Activated CD4-positive, alpha-beta T cell treated with anti-CD3 and anti-CD28 coated beads, Interleukin-2, amount 10 ng/mL, durations not matched to agents 7 days and 5 days (primary cell): ENCODE results near the gene C20orf173. TPM values are rescaled to one million over a fixed set of nuclear protein-coding genes. Genes with fewer than 3 reads are reported as not detected.
"Not testable (repeated sequence)": the region's sequence is repeated elsewhere in the genome, so short reads cannot be mapped to it uniquely, and the experiment has no call there.

ENCODE experiments used
- CTCF ChIA-PET: fragments of 350-600 bp; sonication (Branson Sonifier 250); formaldehyde crosslinking; loops from one replicate; lab custom pipeline; 2021; ENCODE audit warnings: antibody characterized with exemption; lab: Charles Lee
- POLR2A ChIA-PET: fragments of 350-600 bp; sonication (Branson Sonifier 250); formaldehyde crosslinking; loops from one replicate; lab custom pipeline; 2021; ENCODE audit warnings: antibody characterized with exemption; lab: Charles Lee
- DNase-seq: peaks from one replicate; pipeline ENCODE4 v3.0.0-alpha.2; 2020
- H3K27ac Mint-ChIP-seq: one replicate; pipeline ENCODE4 v1.8.0; 2021; ENCODE audit warnings: mild to moderate bottlenecking, moderate library complexity, mixed read lengths
- H3K27me3 Mint-ChIP-seq: one replicate; pipeline ENCODE4 v1.8.0; 2021; ENCODE audit warnings: mixed read lengths
- H3K36me3 Mint-ChIP-seq: one replicate; pipeline ENCODE4 v1.8.0; 2021; ENCODE audit warnings: low read depth, mixed read lengths
- H3K4me1 Mint-ChIP-seq: one replicate; pipeline ENCODE4 v1.8.0; 2021; ENCODE audit warnings: mixed read lengths
- H3K4me3 Mint-ChIP-seq: one replicate; pipeline ENCODE4 v1.8.0; 2021; ENCODE audit warnings: mild to moderate bottlenecking, moderate library complexity, mixed read lengths
- H3K9me3 Mint-ChIP-seq: one replicate; pipeline ENCODE4 v1.8.0; 2021; ENCODE audit warnings: mixed read lengths
- total RNA-seq, 2 experiments: library from RNA; stranded (reverse); gene quantifications; one replicate each; pipeline ENCODE4 v1.2.3, GENCODE V29; 2021

The C20orf173 gene
- total RNA-seq, 2 experiments from 2014 or later: not detected

GRCh38 chr20:35542990-35543389 lies 13.5 kb upstream of the C20orf173 start:
- peak overlapping the region; percentile 85 for H3K4me3 Mint-ChIP-seq
- H3K36me3 Mint-ChIP-seq: peaks cover 1% of the 10 kb centered on the region
- H3K27ac Mint-ChIP-seq: peak overlapping the region; percentile 93
- H3K9me3 Mint-ChIP-seq: no peaks in the 10 kb centered on the region
- H3K27me3 Mint-ChIP-seq: no peaks in the 10 kb centered on the region
- ChIA-PET CTCF (interaction anchor here (1.0 to 3.1 kb wide), 3 partner anchors 29 to 412 kb away, joined by 3 to 13 read pairs (median 6); partner anchors contain the start of gene SCAND1), POLR2A (no interaction called here)
- no peak for DNase-seq
- H3K4me1 Mint-ChIP-seq: peaks cover 22% of the 10 kb centered on the region

GRCh38 chr20:35541783-35542662 lies 12.6 kb upstream of the C20orf173 start, which contains the start of gene ERGIC3:
TSS of gene ERGIC3 (plus strand) at chr20:35542078. CDS start at chr20:35542098, 20 bp downstream.
- H3K27ac Mint-ChIP-seq: peak within 1 kb of the TSS; percentile 93
- H3K36me3 Mint-ChIP-seq: peaks cover 1% of the 10 kb centered on the region
- DNase-seq: peak; percentile 97
- no peaks in the 10 kb centered on the region for H3K9me3 Mint-ChIP-seq
- peak within 1 kb of the TSS; percentile 85 for H3K4me3 Mint-ChIP-seq
- POLR2A ChIA-PET: no interaction called here
- CTCF ChIA-PET: interaction anchor here (1.0 to 3.1 kb wide), 3 partner anchors 28 to 412 kb away, joined by 3 to 13 read pairs (median 6); partner anchors contain the start of gene SCAND1
- no peaks in the 10 kb centered on the region for H3K27me3 Mint-ChIP-seq
- peaks cover 22% of the 10 kb centered on the region for H3K4me1 Mint-ChIP-seq

GRCh38 chr20:35541118-35541782 lies 11.8 kb upstream of the C20orf173 start:
- CTCF ChIA-PET: interaction anchor here (1.5 to 3.1 kb wide), 2 partner anchors 23 to 413 kb away, joined by 3 to 13 read pairs; partner anchors contain the start of gene SCAND1
- H3K27ac Mint-ChIP-seq: peak overlapping the region; percentile 93

GRCh38 chr20:35539756-35540212 lies 10.3 kb upstream of the C20orf173 start:
- ChIA-PET POLR2A (no interaction called here), CTCF (interaction anchor here (1.5 kb wide), 1 partner anchor 25 kb away, joined by 3 read pairs; no protein-coding TSS in a partner anchor)
- Mint-ChIP-seq H3K4me1 (peaks cover 22% of the 10 kb centered on the region), H3K27ac (peak overlapping the region; percentile 19), H3K36me3 (peaks cover 1% of the 10 kb centered on the region), H3K9me3 (no peaks in the 10 kb centered on the region), H3K27me3 (no peaks in the 10 kb centered on the region), H3K4me3 (peak overlapping the region; percentile 25)
- DNase-seq: peak; percentile 46

More at GRCh38 chr20:35541118-35541782, 11.8 kb upstream of the C20orf173 start:
- H3K36me3 Mint-ChIP-seq: peaks cover 1% of the 10 kb centered on the region
- POLR2A ChIA-PET: no interaction called here
- no peaks in the 10 kb centered on the region for H3K27me3 Mint-ChIP-seq
- H3K4me1 Mint-ChIP-seq: peaks cover 22% of the 10 kb centered on the region
- DNase-seq: no peak
- H3K4me3 Mint-ChIP-seq: peak overlapping the region; percentile 85
- H3K9me3 Mint-ChIP-seq: no peaks in the 10 kb centered on the region

- POLR2A ChIA-PET: interaction anchor here (0.6 kb wide), 1 partner anchor 215 kb away, joined by 4 read pairs; the partner anchor contains the start of gene RBM39
- CTCF ChIA-PET: no interaction called here
- no peak overlapping the region for H3K4me3 Mint-ChIP-seq
- no peaks in the 10 kb centered on the region for H3K9me3 Mint-ChIP-seq
- no peaks in the 10 kb centered on the region for H3K36me3 Mint-ChIP-seq
- H3K4me1 Mint-ChIP-seq: no peaks in the 10 kb centered on the region
- H3K27me3 Mint-ChIP-seq: no peaks in the 10 kb centered on the region
- H3K27ac Mint-ChIP-seq: no peak overlapping the region
- no peak for DNase-seq
Observed at GRCh38 chr20:35527122-35527769, 2.2 kb downstream of the C20orf173 start.

GRCh38 chr20:35525639-35526038 lies 3.8 kb downstream of the C20orf173 start:
- ChIA-PET CTCF (no interaction called here), POLR2A (no interaction called here)
- peak overlapping the region; percentile 13 for H3K27ac Mint-ChIP-seq
- H3K4me3 Mint-ChIP-seq: no peak overlapping the region
- no peak for DNase-seq
- no peaks in the 10 kb centered on the region for H3K4me1 Mint-ChIP-seq
- H3K9me3 Mint-ChIP-seq: no peaks in the 10 kb centered on the region
- H3K27me3 Mint-ChIP-seq: no peaks in the 10 kb centered on the region
- H3K36me3 Mint-ChIP-seq: no peaks in the 10 kb centered on the region

GRCh38 chr20:35523298-35523888 lies 6.1 kb downstream of the C20orf173 start:
- no peaks in the 10 kb centered on the region for H3K9me3 Mint-ChIP-seq

GRCh38 chr20:35518955-35519354 lies 10.5 kb downstream of the C20orf173 start:
- CTCF ChIA-PET: no interaction called here
- no peak overlapping the region for H3K27ac Mint-ChIP-seq

More at GRCh38 chr20:35523298-35523888, 6.1 kb downstream of the C20orf173 start:
- no peak overlapping the region for H3K27ac Mint-ChIP-seq
- no peaks in the 10 kb centered on the region for H3K27me3 Mint-ChIP-seq
- peak; percentile 44 for DNase-seq
- no peak overlapping the region for H3K4me3 Mint-ChIP-seq
- no peaks in the 10 kb centered on the region for H3K36me3 Mint-ChIP-seq
- H3K4me1 Mint-ChIP-seq: no peaks in the 10 kb centered on the region
- ChIA-PET CTCF (no interaction called here), POLR2A (no interaction called here)

GRCh38 chr20:35517767-35518166 lies 11.7 kb downstream of the C20orf173 start:
- POLR2A ChIA-PET: not testable (repeated sequence)
- CTCF ChIA-PET: interaction anchor here (0.7 to 1.8 kb wide), 3 partner anchors 10 to 55 kb away, joined by 3 to 7 read pairs (median 5); no protein-coding TSS in a partner anchor

More at GRCh38 chr20:35518955-35519354, 10.5 kb downstream of the C20orf173 start:
- DNase-seq: no peak
- Mint-ChIP-seq H3K4me3 (no peak overlapping the region), H3K36me3 (no peaks in the 10 kb centered on the region), H3K9me3 (no peaks in the 10 kb centered on the region), H3K27me3 (no peaks in the 10 kb centered on the region), H3K4me1 (no peaks in the 10 kb centered on the region)
- POLR2A ChIA-PET: no interaction called here

GRCh38 chr20:35517125-35517524 lies 12.3 kb downstream of the C20orf173 start:
- H3K36me3 Mint-ChIP-seq: peaks cover 2% of the 10 kb centered on the region
- no peaks in the 10 kb centered on the region for H3K4me1 Mint-ChIP-seq
- H3K4me3 Mint-ChIP-seq: no peak overlapping the region
- H3K9me3 Mint-ChIP-seq: no peaks in the 10 kb centered on the region
- no peak for DNase-seq
- POLR2A ChIA-PET: no interaction called here
- H3K27ac Mint-ChIP-seq: no peak overlapping the region
- H3K27me3 Mint-ChIP-seq: no peaks in the 10 kb centered on the region
- CTCF ChIA-PET: interaction anchor here (0.6 to 1.8 kb wide), 3 partner anchors 9 to 282 kb away, joined by 3 to 7 read pairs (median 4); no protein-coding TSS in a partner anchor

More at GRCh38 chr20:35517767-35518166, 11.7 kb downstream of the C20orf173 start:
- not testable (repeated sequence) for DNase-seq, H3K4me1 Mint-ChIP-seq, H3K27me3 Mint-ChIP-seq, H3K4me3 Mint-ChIP-seq, H3K36me3 Mint-ChIP-seq, H3K9me3 Mint-ChIP-seq, H3K27ac Mint-ChIP-seq

- H3K27ac Mint-ChIP-seq: peak overlapping the region; percentile 33
Observed at GRCh38 chr20:35515949-35516645, 13.4 kb downstream of the C20orf173 start.

More at GRCh38 chr20:35515949-35516645, 13.4 kb downstream of the C20orf173 start:
- DNase-seq: no peak
- Mint-ChIP-seq H3K9me3 (no peaks in the 10 kb centered on the region), H3K4me3 (no peak overlapping the region), H3K27me3 (no peaks in the 10 kb centered on the region), H3K36me3 (peaks cover 7% of the 10 kb centered on the region), H3K4me1 (no peaks in the 10 kb centered on the region)
- ChIA-PET CTCF (interaction anchor here (1.8 kb wide), 1 partner anchor 8 kb away, joined by 7 read pairs; no protein-coding TSS in a partner anchor), POLR2A (no interaction called here)
